Breast epithelium (tissue), 3 donors: ENCODE data around the gene PRMT9.

Experiments
- CTCF ChIP-seq, 3 donors: fragments of 450-650 bp; IDR thresholded peaks; one replicate each; pipeline ENCODE4 v1.5.1; 2016 to 2017; ENCODE audit warnings: antibody characterized with exemption in 3 of 3, mild to moderate bottlenecking in 3 of 3, moderate library complexity in 3 of 3
- POLR2A ChIP-seq: fragments of 450-650 bp; IDR thresholded peaks from one replicate; pipeline ENCODE4 v1.6.1; 2016; ENCODE audit warnings: antibody characterized with exemption, mild to moderate bottlenecking, moderate library complexity
- POLR2AphosphoS5 ChIP-seq, 3 donors: sonication (generic); formaldehyde crosslinking; IDR thresholded peaks; one replicate each; pipeline ENCODE4 v1.6.1; 2017; ENCODE audit warnings: antibody characterized with exemption in 3 of 3

DNA sequence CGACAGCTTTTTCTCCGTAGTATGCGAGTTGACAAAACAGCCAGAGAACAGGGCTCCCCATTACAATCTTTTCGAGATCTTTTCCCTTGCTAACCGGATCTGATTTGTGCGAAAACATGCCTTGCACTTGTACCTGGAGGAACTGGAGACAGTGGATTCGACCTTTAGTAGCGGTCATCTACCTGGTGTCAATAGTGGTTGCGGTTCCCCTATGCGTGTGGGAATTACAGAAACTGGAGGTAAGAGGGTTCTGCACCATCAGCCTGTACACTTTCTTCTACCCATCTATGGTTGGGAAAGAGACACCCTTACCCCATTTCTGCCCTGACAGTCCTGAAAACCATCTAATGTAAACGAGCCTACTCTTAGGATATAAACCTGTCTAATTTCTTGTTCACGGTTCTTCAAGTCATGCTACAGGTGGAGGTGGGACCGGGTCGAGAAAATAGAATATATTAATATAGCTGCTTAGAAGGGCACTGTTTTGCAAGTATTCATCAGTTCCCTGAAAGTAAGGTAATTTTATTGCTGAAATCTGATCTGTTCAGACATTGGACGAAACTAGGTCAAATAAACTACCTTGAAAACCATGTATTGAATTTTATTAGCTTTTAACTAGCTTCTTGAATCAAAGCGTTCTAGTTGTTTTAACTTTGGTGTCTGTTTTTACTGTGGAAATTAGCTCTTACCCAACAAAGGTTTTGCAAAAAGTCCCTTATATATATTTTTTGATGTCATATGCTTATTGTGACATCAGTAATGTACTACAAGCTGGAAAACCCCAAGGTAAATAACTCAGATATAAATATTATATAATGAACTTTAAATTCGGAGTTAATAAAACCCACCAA, 65.9 kb downstream of the PRMT9 start:
- TF ChIP-seq CTCF (IDR thresholded peaks at IDR 0.05) (no peak), POLR2A (no peak), POLR2AphosphoS5 (IDR thresholded peaks at IDR 0.05) (no peak)
